Smooth muscle cell (in vitro differentiated cells): ENCODE results near the gene OR2V2. TPM values are rescaled to one million over a fixed set of nuclear protein-coding genes. Genes with fewer than 3 reads are reported as not detected.
A peak's percentile ranks its signal among the peaks of the same experiment; 100 is the strongest.

ENCODE experiments used
- DNase-seq: peaks from one replicate; lab custom pipeline; 2025; ENCODE audit not compliant: unreplicated experiment; lab: John Stamatoyannopoulos, UW
- H2AFZ ChIP-seq: fragments of 200-600 bp; sonication (generic); 2 replicates; pipeline ENCODE4 v1.6.0; 2016; ENCODE audit warnings: antibody characterized with exemption, low read depth, mild to moderate bottlenecking
- H3F3A ChIP-seq: fragments of 200-600 bp; sonication (generic); 2 replicates; pipeline ENCODE4 v1.6.0; 2017; ENCODE audit warnings: antibody characterized with exemption, low read depth
- H3K27ac ChIP-seq: fragments of 200-600 bp; sonication (generic); 2 replicates; pipeline ENCODE4 v1.5.1; 2016; ENCODE audit warnings: low read depth, mild to moderate bottlenecking
- H3K27me3 ChIP-seq: fragments of 200-600 bp; sonication (generic); 2 replicates; pipeline ENCODE4 v1.6.1; 2016; ENCODE audit warnings: low read depth, mild to moderate bottlenecking
- H3K36me3 ChIP-seq: fragments of 200-600 bp; sonication (generic); 2 replicates; pipeline ENCODE4 v1.5.1; 2016; ENCODE audit warnings: low read depth
- H3K4me1 ChIP-seq: fragments of 200-600 bp; sonication (generic); 2 replicates; pipeline ENCODE4 v1.5.1; 2016; ENCODE audit warnings: low read depth
- H3K4me2 ChIP-seq: fragments of 200-600 bp; sonication (generic); 2 replicates; pipeline ENCODE4 v1.6.0; 2016; ENCODE audit warnings: mild to moderate bottlenecking
- H3K4me3 ChIP-seq: fragments of 200-600 bp; sonication (generic); 2 replicates; pipeline ENCODE4 v1.5.1; 2016; ENCODE audit warnings: mild to moderate bottlenecking
- H3K79me2 ChIP-seq: fragments of 200-600 bp; sonication (generic); 2 replicates; pipeline ENCODE4 v1.6.0; 2016; ENCODE audit warnings: low read depth, mild to moderate bottlenecking
- H3K9ac ChIP-seq: fragments of 200-600 bp; sonication (generic); 2 replicates; pipeline ENCODE4 v1.6.0; 2016; ENCODE audit warnings: low read depth
- H3K9me3 ChIP-seq: fragments of 200-600 bp; sonication (generic); replicated peaks from 2 replicates; pipeline ENCODE4 v1.5.1; 2016; ENCODE audit warnings: low read depth
- H4K20me1 ChIP-seq: fragments of 200-600 bp; sonication (generic); 2 replicates; pipeline ENCODE4 v1.6.0; 2016; ENCODE audit warnings: low read depth
- WGBS: methylation state at CpG from one replicate; pipeline ENCODE4 v1.1.7; 2016; ENCODE audit warnings: low lambda C conversion rate; 5-methylcytosine and 5-hydroxymethylcytosine counted together
- polyA plus RNA-seq: library from polyadenylated mRNA; unstranded; fragments of >200 nt; fragmentation: Nextera tagmentation; extraction: Ambion mirVana; gene quantifications from 2 replicates; pipeline ENCODE4 v1.2.1, GENCODE V29; 2016
- total RNA-seq: library from RNA; depleted of rRNA; stranded (reverse); fragments of >200 nt; gene quantifications from 2 replicates; pipeline ENCODE4 v1.2.3, GENCODE V29; 2014
- TF ChIP-seq, protein P1 (sequence below): fragments of 200-600 bp; sonication (generic); IDR thresholded peaks from 2 replicates; pipeline ENCODE4 v1.5.1; 2017; ENCODE audit warnings: borderline replicate concordance, mild to moderate bottlenecking, antibody characterized with exemption; ENCODE audit not compliant: insufficient read depth, poor library complexity, severe bottlenecking

OR2V2 gene
- total and polyA plus RNA-seq, 2 experiments from 2014 or later: not detected

DNA sequence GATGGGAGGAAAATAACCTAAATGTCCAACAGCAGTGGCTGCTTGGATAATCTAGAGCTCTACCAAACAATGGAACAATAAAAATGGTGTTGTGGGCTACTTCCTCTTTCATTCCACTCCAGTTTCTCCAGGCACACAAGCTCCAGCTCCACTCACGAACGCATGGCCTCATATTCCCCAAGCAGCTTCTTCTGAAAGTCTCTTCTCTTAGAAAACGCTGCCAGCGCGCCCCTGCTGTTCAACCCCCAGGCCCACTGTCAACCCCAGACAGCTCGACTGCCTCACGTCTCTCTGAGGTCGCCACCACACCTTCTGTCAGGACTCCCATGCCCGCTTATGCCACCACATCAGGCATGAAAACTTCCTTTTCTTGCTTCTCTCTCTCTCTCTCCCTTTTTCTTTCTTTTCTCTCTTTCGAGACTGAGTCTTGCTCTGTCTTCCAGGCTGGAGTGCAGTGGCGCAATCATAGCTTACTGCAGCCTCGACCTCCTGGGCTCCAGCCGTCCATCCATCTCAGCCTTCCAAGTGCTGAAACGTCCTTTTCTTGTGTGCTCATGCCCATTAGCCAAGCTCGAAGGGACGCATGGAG, 16.2 kb downstream of the OR2V2 start:
- TF ChIP-seq, protein P1, sequence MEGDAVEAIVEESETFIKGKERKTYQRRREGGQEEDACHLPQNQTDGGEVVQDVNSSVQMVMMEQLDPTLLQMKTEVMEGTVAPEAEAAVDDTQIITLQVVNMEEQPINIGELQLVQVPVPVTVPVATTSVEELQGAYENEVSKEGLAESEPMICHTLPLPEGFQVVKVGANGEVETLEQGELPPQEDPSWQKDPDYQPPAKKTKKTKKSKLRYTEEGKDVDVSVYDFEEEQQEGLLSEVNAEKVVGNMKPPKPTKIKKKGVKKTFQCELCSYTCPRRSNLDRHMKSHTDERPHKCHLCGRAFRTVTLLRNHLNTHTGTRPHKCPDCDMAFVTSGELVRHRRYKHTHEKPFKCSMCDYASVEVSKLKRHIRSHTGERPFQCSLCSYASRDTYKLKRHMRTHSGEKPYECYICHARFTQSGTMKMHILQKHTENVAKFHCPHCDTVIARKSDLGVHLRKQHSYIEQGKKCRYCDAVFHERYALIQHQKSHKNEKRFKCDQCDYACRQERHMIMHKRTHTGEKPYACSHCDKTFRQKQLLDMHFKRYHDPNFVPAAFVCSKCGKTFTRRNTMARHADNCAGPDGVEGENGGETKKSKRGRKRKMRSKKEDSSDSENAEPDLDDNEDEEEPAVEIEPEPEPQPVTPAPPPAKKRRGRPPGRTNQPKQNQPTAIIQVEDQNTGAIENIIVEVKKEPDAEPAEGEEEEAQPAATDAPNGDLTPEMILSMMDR: no peak
- 20% methylated on average over 13 of the region's 16 CpGs for WGBS
- Histone ChIP-seq H4K20me1 (no peaks in the 10 kb centered on the region), H3K27ac (no peak overlapping the region), H3K79me2 (no peaks in the 10 kb centered on the region), H2AFZ (no peak overlapping the region), H3K27me3 (no peaks in the 10 kb centered on the region), H3F3A (peaks cover 12% of the 10 kb centered on the region), H3K4me3 (no peak overlapping the region), H3K9me3 (no peaks in the 10 kb centered on the region), H3K4me1 (peaks cover 7% of the 10 kb centered on the region), H3K9ac (no peak overlapping the region), H3K4me2 (no peak overlapping the region), H3K36me3 (no peaks in the 10 kb centered on the region)
- DNase-seq: no peak

DNA sequence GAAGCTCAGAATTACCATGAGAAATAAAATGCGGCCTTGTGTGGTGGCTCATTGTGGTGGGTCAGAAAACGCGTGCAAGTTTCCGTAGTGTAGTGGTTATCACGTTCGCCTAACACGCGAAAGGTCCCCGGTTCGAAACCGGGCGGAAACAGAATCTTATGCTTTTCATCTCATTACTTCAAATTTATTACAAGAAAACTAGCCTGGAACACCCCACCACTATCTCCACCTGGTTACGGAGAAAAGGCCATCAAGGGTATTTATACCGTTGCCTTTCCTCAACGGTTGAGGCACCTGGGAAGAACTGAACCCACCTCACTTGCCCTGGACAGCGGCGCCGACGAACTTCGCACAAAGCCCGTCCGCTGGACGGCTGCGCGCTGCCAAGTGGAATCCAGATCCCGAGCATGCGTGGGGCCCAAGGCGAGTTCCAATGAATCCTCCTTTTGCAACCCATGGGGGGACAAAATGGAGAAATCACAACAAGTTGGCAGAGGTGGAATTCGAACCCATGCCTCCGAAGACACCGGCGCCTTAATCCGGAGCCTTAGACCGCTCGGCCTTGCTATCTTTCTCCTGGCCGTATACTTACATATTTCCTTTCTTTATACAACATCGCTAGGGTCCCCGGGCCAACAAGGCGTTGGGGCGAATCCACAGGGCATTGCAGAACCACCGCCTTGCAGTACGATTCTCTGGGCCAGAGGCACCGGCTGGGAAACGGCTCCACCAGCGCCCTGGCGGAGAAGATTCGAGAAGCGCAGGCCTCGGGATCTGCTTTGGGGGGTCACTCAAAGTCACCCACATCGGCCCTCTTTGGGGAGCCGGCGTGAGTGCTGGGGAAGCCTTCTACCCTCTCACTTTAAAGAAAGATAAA, 16.9 kb downstream of the OR2V2 start:
- Histone ChIP-seq H3K4me3 (no peak overlapping the region), H3F3A (peaks cover 14% of the 10 kb centered on the region), H2AFZ (no peak overlapping the region), H3K9me3 (no peaks in the 10 kb centered on the region), H3K36me3 (no peaks in the 10 kb centered on the region), H3K4me1 (peaks cover 14% of the 10 kb centered on the region), H3K4me2 (no peak overlapping the region), H3K79me2 (no peaks in the 10 kb centered on the region), H3K27ac (no peak overlapping the region), H3K27me3 (peaks cover 5% of the 10 kb centered on the region), H4K20me1 (no peaks in the 10 kb centered on the region), H3K9ac (no peak overlapping the region)
- TF ChIP-seq, protein P1: no peak
- no peak for DNase-seq
- 40% methylated on average over 48 of the region's 52 CpGs for WGBS

DNA sequence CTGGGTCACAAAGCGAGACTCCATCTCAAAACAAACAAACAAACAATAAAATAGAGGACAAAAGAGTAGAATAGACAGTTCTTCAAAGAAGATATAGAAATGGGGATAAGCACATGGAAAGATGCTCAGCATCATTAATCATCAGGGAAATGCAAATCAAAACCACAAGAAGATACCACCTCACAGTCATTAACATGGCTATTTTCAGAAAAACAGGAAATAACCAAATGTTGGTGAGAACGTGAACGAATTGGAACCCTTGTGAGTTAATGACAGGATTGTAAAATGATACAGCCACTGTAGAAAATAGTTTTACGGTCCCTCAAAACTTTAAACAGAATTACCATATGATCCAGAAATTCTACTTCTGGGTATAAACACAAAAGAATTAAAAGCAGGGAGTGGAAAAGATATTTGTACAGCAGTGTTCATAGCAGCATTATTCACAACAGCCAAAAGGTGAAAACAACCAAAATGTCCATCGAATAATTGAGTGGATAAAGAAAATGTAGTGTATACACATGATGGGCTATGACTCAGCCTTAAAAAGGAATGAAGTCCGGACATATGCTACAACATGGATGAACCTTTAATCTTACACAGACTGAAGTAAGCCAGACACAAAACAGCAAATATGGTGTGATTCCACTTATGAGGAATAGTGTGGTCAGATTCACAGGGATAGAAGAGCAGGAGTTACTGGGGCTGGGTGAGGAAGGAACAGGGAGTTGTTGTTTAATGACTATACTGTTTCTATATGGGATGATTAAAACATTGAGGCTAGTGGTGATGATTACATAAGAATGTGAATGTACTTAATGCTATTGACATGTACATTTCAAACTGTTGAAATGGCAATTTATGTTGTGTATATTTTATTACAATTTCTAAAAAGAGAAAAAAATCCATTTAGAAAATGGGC, 19.7 kb downstream of the OR2V2 start:
- Histone ChIP-seq H3K4me1 (peaks cover 25% of the 10 kb centered on the region), H2AFZ (peak overlapping the region; percentile 27), H3F3A (peaks cover 18% of the 10 kb centered on the region), H3K4me2 (no peak overlapping the region), H3K9me3 (no peaks in the 10 kb centered on the region), H3K36me3 (no peaks in the 10 kb centered on the region), H3K9ac (no peak overlapping the region), H3K27me3 (peaks cover 13% of the 10 kb centered on the region), H3K27ac (no peak overlapping the region), H4K20me1 (no peaks in the 10 kb centered on the region), H3K4me3 (no peak overlapping the region), H3K79me2 (no peaks in the 10 kb centered on the region)
- 71% methylated on average over 6 of the region's 6 CpGs for WGBS
- no peak for DNase-seq
- TF ChIP-seq, protein P1: no peak
